ENCODE measurements around the gene ITSN1.

Gene ITSN1

DNA sequence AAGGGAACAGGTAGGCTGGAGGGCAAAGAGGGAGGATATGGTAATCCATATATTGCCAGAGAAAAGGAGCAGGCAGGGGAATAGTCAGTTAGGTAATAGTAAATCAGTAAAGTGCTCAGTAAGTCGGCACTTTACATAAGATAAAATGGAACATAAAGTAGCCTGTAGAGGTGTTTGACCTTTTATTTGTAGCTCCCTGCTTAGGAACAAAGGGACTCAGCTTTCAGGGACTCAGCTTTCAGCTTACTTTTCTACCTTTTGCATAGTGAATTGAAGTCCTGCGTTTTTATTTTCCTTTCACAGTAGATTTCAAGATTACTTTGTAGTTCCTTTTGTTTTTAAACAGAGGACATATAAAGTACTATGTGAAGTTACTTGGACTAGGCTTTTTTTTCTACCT is 87.3 kb downstream of the ITSN1 start:
- no peak for DNase-seq (ENCODE audit: low spot score)

- DNase-seq (ENCODE audit: low spot score) = no peak
Observed at GRCh38 chr21:33731447-33731846, 89.1 kb downstream of the ITSN1 start.

DNA sequence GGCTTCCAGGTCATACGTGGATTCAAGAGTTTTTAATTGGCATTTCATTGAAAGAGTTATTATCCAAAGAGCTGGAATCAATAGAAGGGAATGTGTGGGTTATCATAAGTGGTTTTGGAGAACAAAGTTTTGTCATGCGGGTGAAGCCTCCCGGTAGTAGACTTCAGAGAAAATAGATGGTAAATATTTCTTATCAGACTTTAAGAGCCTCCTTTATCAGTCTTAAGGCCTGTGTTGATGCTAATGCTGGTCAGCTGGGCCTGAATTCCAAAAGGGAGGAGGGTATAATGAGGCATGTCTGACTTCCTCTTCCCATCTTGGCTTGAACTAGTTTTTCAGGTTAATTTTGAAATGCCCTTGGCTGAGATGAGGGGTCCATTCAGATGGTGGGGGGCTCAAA is 89.7 kb downstream of the ITSN1 start:
- DNase-seq (ENCODE audit: low spot score) = no peak

DNA sequence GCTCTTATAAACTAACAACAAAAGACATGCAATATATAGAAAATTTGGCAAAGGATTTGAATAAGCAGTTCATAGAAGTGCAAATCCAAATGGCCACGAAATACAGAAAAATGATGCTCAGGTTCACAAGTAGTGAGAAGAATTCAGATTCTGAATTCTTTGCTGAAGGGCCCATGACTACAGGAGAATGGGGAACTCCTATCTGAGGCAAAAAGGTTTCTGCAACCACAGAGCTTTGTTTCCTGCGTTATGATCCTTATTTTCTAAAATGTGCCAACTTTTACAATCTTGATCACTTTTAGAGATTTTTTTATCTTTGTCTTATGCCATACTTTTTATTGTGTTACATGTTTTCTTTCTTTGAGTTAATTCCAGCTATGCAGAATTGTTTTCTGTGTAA is 91.3 kb downstream of the ITSN1 start:
- no peak for DNase-seq (ENCODE audit: low spot score)

DNA sequence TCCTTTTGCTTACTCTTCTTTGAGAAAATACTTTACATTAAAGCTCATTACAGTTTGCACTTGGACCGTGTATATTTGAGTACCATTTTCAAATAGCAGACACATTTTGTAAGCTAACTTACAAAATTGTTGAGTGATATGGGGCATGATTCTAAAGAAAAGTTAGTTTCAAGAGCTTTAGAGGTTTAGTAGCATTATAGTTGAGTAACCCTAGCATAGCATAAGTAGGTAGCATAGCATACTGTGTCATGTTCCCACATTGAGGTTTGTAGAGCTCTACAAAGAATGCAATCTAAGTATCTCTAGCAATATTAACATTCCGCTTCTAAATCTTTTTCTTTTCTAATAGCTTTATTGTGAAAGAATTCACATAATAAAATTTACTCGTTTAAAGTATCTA is 92.0 kb downstream of the ITSN1 start:
- no peak for DNase-seq (ENCODE audit: low spot score)

- no peak for DNase-seq (ENCODE audit: low spot score)
Observed at GRCh38 chr21:33734818-33735217, 92.5 kb downstream of the ITSN1 start.

DNA sequence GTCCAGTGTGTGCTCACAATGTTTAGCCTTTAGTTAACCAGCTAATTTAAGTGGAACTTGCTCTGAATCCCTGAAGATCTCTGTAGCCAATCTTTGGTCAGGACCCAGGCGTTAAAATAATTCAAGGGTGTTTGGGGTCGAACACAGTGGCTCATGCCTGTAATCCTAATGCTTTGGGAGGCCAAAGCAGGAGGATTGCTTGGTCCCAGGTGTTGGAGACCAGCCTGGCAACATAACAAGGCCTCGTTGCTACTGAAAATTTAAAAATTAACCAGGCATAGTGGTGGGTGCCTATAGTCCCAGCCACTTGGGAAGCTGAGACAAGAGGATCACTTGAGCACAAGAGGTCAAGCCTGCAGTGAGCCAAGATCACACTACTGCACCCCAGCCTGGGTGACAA is 94.3 kb downstream of the ITSN1 start:
- DNase-seq (ENCODE audit: low spot score) = no peak

DNA sequence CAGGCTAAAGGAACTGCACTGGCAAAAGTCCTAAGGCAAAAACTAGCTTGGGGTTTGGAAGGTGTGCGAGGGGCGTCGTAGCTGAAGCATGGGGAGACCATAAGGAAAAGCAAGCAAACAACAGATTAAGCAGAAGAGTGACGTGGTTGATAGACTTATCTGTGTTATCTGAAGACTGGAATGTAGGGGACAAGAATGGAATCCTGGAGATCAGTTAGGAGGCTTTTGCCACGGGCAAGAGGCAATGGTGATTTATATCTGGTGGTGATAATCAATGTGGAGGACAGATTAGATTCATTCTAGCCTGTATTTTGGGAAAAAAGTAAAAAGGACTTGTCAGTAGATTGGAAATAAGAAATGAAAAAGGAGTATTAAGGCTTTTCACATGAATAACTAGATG is 97.4 kb downstream of the ITSN1 start:
- DNase-seq (ENCODE audit: low spot score) = no peak

DNA sequence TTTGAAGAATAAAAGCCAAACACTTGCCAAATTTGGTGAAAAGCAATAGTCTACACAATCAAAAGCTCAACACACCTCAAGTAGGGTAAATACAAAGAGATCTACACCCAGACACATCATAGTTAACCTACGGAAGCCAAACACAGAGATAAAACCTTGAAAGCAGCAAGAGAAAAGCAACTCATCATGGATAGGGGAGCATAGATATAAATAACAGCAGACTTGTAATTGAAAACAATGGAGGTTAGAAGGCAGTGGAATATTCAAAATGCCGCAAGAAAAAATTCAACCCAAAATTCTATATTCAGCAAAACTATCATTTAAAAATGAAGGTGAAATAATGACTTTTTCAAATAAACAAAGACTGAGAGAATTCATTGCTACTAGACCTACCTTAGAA is 105.1 kb downstream of the ITSN1 start:
- DNase-seq (ENCODE audit: low spot score) = no peak

GRCh38 chr21:33748903-33749302 is 106.6 kb downstream of the ITSN1 start:
- no peak for DNase-seq (ENCODE audit: low spot score)

DNA sequence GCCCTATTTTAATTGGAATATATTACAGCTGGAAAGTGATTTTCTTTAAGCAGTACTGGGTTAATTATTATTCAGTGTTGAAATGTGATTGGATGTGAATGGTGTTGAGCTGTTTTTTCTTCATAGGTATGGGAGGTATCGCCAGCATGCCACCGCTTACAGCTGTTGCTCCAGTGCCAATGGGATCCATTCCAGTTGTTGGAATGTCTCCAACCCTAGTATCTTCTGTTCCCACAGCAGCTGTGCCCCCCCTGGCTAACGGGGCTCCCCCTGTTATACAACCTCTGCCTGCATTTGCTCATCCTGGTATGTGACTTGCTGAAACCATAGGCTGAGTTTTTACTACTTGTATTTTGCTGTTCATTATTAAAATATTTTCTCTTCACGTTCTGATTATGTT is 107.7 kb downstream of the ITSN1 start:
- no peak for DNase-seq (ENCODE audit: low spot score)

GRCh38 chr21:33751120-33751519 is 108.8 kb downstream of the ITSN1 start:
- no peak for DNase-seq (ENCODE audit: low spot score)

- DNase-seq (ENCODE audit: low spot score) = no peak
Observed at GRCh38 chr21:33751533-33751932, 109.2 kb downstream of the ITSN1 start.

GRCh38 chr21:33752260-33752659 is 110.0 kb downstream of the ITSN1 start:
- DNase-seq (ENCODE audit: low spot score) = no peak

GRCh38 chr21:33753886-33754285 is 111.6 kb downstream of the ITSN1 start:
- DNase-seq (ENCODE audit: low spot score) = no peak

GRCh38 chr21:33754481-33754880 is 112.2 kb downstream of the ITSN1 start:
- DNase-seq (ENCODE audit: low spot score) = no peak

GRCh38 chr21:33755354-33755753 is 113.1 kb downstream of the ITSN1 start:
- DNase-seq (ENCODE audit: low spot score) = no peak

DNA sequence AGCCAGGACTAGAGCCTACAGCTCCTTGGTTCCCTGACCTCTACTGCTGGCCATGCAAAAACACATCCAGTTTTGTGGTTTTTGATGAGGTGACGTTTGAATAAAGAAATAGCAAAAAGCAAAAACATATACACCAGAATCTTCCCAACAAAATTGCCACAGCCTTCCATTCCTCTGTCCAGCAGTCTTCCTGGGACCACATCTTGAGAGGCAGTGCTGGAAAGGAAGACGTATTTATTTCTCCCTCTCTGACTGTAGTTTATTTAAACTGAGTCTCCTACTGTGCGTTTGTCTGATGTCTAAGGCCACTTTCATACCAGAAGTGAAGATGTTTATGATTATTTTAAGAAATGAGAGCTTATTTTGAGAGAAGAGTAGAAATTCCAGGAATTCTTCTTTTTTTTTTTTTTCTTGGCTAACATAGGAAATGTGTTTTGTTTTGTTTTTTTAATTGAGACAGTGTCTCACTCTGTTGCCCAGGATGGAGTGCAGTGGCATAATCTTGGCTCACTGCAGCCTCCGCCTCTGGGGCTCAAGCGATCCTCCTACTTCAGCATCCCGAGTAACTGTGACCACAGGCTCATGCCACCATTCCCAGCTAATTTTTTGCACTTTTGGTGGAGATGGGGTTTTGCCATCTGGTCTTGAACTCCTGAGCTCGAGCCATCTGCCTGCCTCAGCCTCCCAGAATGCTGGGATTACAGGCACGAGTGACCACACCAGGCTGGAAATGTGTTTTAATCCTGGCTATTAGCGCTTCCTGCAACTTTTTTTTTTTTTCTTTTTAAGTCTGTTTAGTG is 118.5 kb downstream of the ITSN1 start:
- peak; percentile 43 for DNase-seq (ENCODE audit: low spot score)

DNA sequence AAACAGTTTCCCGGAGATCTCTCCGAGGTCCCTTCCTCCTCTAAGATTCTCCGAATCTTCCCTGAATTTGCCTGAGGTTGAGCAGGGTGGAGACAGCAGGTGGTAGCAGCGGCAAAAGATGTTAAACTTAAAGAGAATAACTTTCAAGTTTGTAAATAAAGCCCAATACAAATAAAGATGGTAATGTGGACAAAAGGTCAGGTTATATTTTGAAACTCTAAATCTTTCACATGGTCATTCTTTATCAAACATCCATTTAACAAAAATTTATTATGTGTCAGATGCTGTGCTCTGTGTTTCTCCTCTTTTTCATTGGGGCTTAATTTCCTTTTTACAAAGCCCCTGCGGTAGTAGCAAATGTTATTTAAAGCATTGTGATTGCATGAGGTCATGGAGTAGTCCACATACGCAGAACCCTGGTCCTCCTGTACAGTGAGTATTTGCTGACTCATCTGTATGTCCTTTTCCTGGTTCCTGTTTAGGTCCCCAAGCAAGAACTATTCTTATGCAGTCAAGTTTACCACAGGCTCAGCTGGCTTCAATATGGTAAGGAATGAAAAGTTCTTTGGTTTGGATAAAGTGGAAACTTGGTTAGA is 119.2 kb downstream of the ITSN1 start:
- peak; percentile 97 for DNase-seq (ENCODE audit: low spot score)

GRCh38 chr21:33762803-33763581 is 120.7 kb downstream of the ITSN1 start:
- DNase-seq (ENCODE audit: low spot score) = peak; percentile 80

DNA sequence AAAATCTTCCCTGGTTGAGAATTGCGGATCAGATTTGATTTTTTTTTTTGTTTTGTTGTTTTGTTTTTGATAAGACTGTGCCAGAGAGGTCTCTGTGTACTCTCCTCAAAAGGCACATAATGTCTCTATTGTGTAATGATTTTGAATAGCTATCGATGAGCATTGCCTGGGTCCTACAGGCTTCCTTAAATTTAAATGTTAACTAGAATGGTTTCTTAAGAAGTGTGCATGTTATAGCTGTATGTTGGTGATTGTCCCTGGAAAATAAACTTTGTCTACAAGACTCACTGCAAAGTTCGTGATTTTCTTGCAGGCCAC is 121.2 kb downstream of the ITSN1 start:
- DNase-seq (ENCODE audit: low spot score) = no peak

GRCh38 chr21:33767236-33767635 is 124.9 kb downstream of the ITSN1 start:
- DNase-seq (ENCODE audit: low spot score) = peak; percentile 90

GRCh38 chr21:33767960-33768359 is 125.7 kb downstream of the ITSN1 start:
- no peak for DNase-seq (ENCODE audit: low spot score)

Data from kidney tubule cell (primary cell).